ENCODE data around the gene ZNF670. TPM values are rescaled to one million over a fixed set of nuclear protein-coding genes. Genes with fewer than 3 reads are reported as not detected.
A peak's percentile ranks its signal among the peaks of the same experiment; 100 is the strongest.
"Not testable (repeated sequence)": the region's sequence is repeated elsewhere in the genome, so short reads cannot be mapped to it uniquely, and the experiment has no call there.

Gene ZNF670
- total and polyA plus RNA-seq, 9 of the 15 experiments (the other 6 are each of a cell fraction or from before 2014, with no cell fraction given), result 7.1 to 23.4 (median 11.8) TPM

- no peak for TF ChIP-seq CEBPZ (IDR thresholded peaks at IDR 0.05; ENCODE audit: borderline replicate concordance, low read depth, low read length)
Measured at GRCh38 chr1:247078258-247079140, at the start of gene ZNF670 (continued).

- peak; percentile 56 for ATAC-seq
- intact Hi-C loops (cut with micrococcal nuclease); H2AFZ ChIP-seq (ENCODE audit: low read depth, low read length); H3K9ac ChIP-seq (ENCODE audit: insufficient read depth in 1 of 2, low read depth in 2 of 2, low read length in 2 of 2); H4K20me1 ChIP-seq (replicated peaks; ENCODE audit: control insufficient read depth, insufficient read depth, low read length); DNase-seq (ENCODE audit: extremely low read depth in 1 of 4, low spot score in 3 of 4); H3K27me3 ChIP-seq (ENCODE audit: control insufficient read depth in 2 of 2, insufficient read depth in 2 of 2, low read length in 2 of 2); H3K79me2 ChIP-seq (ENCODE audit: control insufficient read depth, insufficient read depth, low read length); H3K36me3 ChIP-seq (ENCODE audit: control insufficient read depth, insufficient read depth, low read length); FAIRE-seq; H3K9me3 ChIP-seq (replicated peaks; ENCODE audit: control insufficient read depth, insufficient read depth, low read depth, low read length); H3K4me1 ChIP-seq (replicated peaks in 1 of 2; ENCODE audit: control insufficient read depth in 2 of 2, insufficient read depth in 2 of 2, low read length in 2 of 2); CTCF ChIA-PET (ENCODE audit: low intra/inter-chr PET ratio); H3K27ac ChIP-seq (ENCODE audit: extremely low read depth, low read depth, low read length); H3K9me1 ChIP-seq (ENCODE audit: control insufficient read depth, insufficient read depth, low read length); TF ChIP-seq NR2C2 (tag; IDR thresholded peaks at IDR 0.05); NR4A1 (CRISPR knock-in tag; IDR thresholded peaks at IDR 0.05): not testable (repeated sequence)
- peak overlapping the region; percentile 37; the same call in 1 of the 2 replicates for H3K4me2 ChIP-seq (ENCODE audit: insufficient read depth, low read length)
- H3K4me3 ChIP-seq, result peak overlapping the region; percentile 30; the same call in 1 of the 2 replicates
- in situ Hi-C loops (cut with MboI), result loop anchor here (5.0 kb wide), 1 partner anchor 45 kb away; the partner anchor contains the start of gene ZNF124
- TSS peak; percentile 93 for BruUV-seq (replicated peaks)
- POLR2A ChIA-PET, result interaction anchor here (0.7 to 1.0 kb wide), 2 partner anchors 41 to 196 kb away, joined by 3 to 5 read pairs; no protein-coding TSS in a partner anchor
- WGBS (ENCODE audit: insufficient coverage, low coverage, missing lambda C conversion rate), result 21% methylated on average over 11 of the region's 18 CpGs
- TF ChIP-seq KDM1A (IDR thresholded peaks at IDR 0.05) (peak; percentile 97), NR2C2 (CRISPR knock-in tag; IDR thresholded peaks at IDR 0.05) (peak; percentile 64; the same call in 1 of the 2 replicates), NCOR1 (IDR thresholded peaks at IDR 0.05) (peak; percentile 73), TRIM24 (IDR thresholded peaks at IDR 0.05) (peak in 1 of 2 experiments; percentile 50; a peak in 1 of 4 replicates), NFIC (IDR thresholded peaks at IDR 0.05) (peak; percentile 38; the same call in 1 of the 2 replicates), NR4A1 (tag; IDR thresholded peaks at IDR 0.05) (peak; percentile 47; the same call in 1 of the 2 replicates), BCOR (IDR thresholded peaks at IDR 0.05) (peak; percentile 64; the same call in 1 of the 2 replicates)
- TF ChIP-seq, protein P1, sequence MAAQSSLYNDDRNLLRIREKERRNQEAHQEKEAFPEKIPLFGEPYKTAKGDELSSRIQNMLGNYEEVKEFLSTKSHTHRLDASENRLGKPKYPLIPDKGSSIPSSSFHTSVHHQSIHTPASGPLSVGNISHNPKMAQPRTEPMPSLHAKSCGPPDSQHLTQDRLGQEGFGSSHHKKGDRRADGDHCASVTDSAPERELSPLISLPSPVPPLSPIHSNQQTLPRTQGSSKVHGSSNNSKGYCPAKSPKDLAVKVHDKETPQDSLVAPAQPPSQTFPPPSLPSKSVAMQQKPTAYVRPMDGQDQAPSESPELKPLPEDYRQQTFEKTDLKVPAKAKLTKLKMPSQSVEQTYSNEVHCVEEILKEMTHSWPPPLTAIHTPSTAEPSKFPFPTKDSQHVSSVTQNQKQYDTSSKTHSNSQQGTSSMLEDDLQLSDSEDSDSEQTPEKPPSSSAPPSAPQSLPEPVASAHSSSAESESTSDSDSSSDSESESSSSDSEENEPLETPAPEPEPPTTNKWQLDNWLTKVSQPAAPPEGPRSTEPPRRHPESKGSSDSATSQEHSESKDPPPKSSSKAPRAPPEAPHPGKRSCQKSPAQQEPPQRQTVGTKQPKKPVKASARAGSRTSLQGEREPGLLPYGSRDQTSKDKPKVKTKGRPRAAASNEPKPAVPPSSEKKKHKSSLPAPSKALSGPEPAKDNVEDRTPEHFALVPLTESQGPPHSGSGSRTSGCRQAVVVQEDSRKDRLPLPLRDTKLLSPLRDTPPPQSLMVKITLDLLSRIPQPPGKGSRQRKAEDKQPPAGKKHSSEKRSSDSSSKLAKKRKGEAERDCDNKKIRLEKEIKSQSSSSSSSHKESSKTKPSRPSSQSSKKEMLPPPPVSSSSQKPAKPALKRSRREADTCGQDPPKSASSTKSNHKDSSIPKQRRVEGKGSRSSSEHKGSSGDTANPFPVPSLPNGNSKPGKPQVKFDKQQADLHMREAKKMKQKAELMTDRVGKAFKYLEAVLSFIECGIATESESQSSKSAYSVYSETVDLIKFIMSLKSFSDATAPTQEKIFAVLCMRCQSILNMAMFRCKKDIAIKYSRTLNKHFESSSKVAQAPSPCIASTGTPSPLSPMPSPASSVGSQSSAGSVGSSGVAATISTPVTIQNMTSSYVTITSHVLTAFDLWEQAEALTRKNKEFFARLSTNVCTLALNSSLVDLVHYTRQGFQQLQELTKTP (IDR thresholded peaks at IDR 0.05; ENCODE audit: low read depth in 1 of 2, partially characterized antibody in 2 of 2), result peak in 1 of 2 experiments; percentile 39
Measured at GRCh38 chr1:247127519-247128282, 49.1 kb upstream of the ZNF670 start.

Measured in K562 (cell line).